Measurements from ENCODE around the gene NVL.
"Not testable (repeated sequence)": the region's sequence is repeated elsewhere in the genome, so short reads cannot be mapped to it uniquely, and the experiment has no call there.

Gene NVL

GRCh38 chr1:224352436-224353085, 22.6 kb upstream of the NVL start:
- ATAC-seq (replicated peaks); DNase-seq; H3K27me3 Mint-ChIP-seq; H3K4me1 Mint-ChIP-seq (ENCODE audit: low read depth in 2 of 2); H3K9me3 Mint-ChIP-seq; H3K27ac Mint-ChIP-seq; H3K4me3 Mint-ChIP-seq; H3K36me3 Mint-ChIP-seq (ENCODE audit: insufficient read depth): not testable (repeated sequence)

GRCh38 chr1:224349716-224350115, 19.7 kb upstream of the NVL start:
- not testable (repeated sequence) for H3K4me3 Mint-ChIP-seq; H3K36me3 Mint-ChIP-seq (ENCODE audit: insufficient read depth); DNase-seq; H3K9me3 Mint-ChIP-seq; H3K27ac Mint-ChIP-seq; H3K27me3 Mint-ChIP-seq; ATAC-seq (replicated peaks); H3K4me1 Mint-ChIP-seq (ENCODE audit: low read depth in 2 of 2)

GRCh38 chr1:224348137-224348536, 18.2 kb upstream of the NVL start:
- Mint-ChIP-seq H3K9me3 (no peaks in the 10 kb centered on the region), H3K4me3 (no peak overlapping the region), H3K36me3 (ENCODE audit: insufficient read depth) (peaks cover 7% of the 10 kb centered on the region), H3K27ac (no peak overlapping the region), H3K27me3 (no peaks in the 10 kb centered on the region), H3K4me1 (ENCODE audit: low read depth in 2 of 2) (no peaks in the 10 kb centered on the region)
- ATAC-seq (replicated peaks) (no peak), DNase-seq (no peak)

- no peak overlapping the region for H3K4me3 Mint-ChIP-seq
- no peaks in the 10 kb centered on the region for H3K9me3 Mint-ChIP-seq
- H3K27me3 Mint-ChIP-seq: no peaks in the 10 kb centered on the region
- ATAC-seq (replicated peaks) (no peak), DNase-seq (no peak)
- peaks cover 7% of the 10 kb centered on the region for H3K36me3 Mint-ChIP-seq (ENCODE audit: insufficient read depth)
- H3K27ac Mint-ChIP-seq: no peak overlapping the region
- H3K4me1 Mint-ChIP-seq (ENCODE audit: low read depth in 2 of 2): peaks cover 4% of the 10 kb centered on the region in 2 donors
Measured at GRCh38 chr1:224343679-224344078, 13.7 kb upstream of the NVL start.

- peak; percentile 78 for ATAC-seq (replicated peaks)
- peak overlapping the region; percentile 66 to 72 for H3K4me3 Mint-ChIP-seq
- peak overlapping the region in 1 of 2 donors; percentile 28 for H3K27ac Mint-ChIP-seq
- H3K36me3 Mint-ChIP-seq (ENCODE audit: insufficient read depth); H3K9me3 Mint-ChIP-seq; H3K27me3 Mint-ChIP-seq; H3K4me1 Mint-ChIP-seq (ENCODE audit: low read depth in 2 of 2): not testable (repeated sequence)
- DNase-seq: peak in 2 of 3 experiments; percentile 9 to 16
Measured at GRCh38 chr1:224340453-224341384, 10.7 kb upstream of the NVL start.

GRCh38 chr1:224339442-224340033, 9.6 kb upstream of the NVL start:
- peaks cover 4% of the 10 kb centered on the region for H3K36me3 Mint-ChIP-seq (ENCODE audit: insufficient read depth)
- H3K9me3 Mint-ChIP-seq: no peaks in the 10 kb centered on the region
- H3K4me1 Mint-ChIP-seq (ENCODE audit: low read depth in 2 of 2): peaks cover 4% of the 10 kb centered on the region in 2 donors
- no peak overlapping the region for H3K27ac Mint-ChIP-seq
- H3K27me3 Mint-ChIP-seq: no peaks in the 10 kb centered on the region
- no peak overlapping the region for H3K4me3 Mint-ChIP-seq
- DNase-seq (no peak), ATAC-seq (replicated peaks) (no peak)

GRCh38 chr1:224338150-224338838, 8.3 kb upstream of the NVL start:
- Mint-ChIP-seq H3K27ac (no peak overlapping the region), H3K4me3 (no peak overlapping the region), H3K36me3 (ENCODE audit: insufficient read depth) (peaks cover 1% of the 10 kb centered on the region), H3K9me3 (no peaks in the 10 kb centered on the region), H3K27me3 (no peaks in the 10 kb centered on the region), H3K4me1 (ENCODE audit: low read depth in 2 of 2) (peaks cover 4 to 7% of the 10 kb centered on the region in 2 donors)
- ATAC-seq (replicated peaks): no peak
- DNase-seq: no peak

DNA sequence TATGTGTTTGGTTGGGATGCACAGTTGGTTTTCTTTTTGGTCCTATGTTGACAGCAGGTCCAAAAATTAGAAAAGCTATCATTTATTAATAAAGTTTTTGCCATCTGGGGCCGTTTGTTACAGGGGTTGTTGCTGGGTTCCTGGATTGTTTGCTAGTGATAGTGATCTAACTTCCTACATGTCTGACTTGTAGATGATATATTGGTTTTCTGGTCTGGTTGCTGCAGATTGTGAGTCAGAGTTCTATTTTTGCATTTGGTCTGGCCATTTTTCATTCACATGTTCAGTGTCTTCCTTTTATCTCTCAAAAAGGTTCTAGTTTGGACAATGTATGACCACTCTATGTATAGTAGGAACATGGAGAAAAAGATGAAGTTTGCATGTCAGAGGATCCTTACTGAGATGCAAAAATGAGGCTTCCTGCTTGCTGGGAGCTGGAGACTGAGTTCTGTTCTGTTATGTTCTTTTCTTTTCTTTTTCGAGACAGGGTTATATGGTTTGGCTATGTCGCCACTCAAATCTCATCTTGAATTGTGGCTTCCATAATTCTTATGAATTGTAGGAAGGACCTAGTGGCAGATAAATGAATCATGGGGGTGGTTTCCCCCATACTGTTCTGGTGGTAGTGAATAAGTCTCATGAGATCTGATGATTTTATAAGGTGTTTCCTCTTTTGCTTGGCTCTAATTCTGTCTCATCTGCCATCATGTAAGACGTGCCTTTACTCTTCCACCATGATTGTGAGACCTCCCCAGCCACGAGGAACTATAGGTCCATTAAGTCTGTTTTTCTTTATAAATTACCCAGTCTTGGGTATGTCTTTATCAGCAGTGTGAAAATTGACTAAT, 4.2 kb upstream of the NVL start:
- H3K27ac Mint-ChIP-seq: peak overlapping the region in 1 of 2 donors; percentile 44
- H3K4me1 Mint-ChIP-seq (ENCODE audit: low read depth in 2 of 2): peaks cover 12 to 21% of the 10 kb centered on the region in 2 donors
- no peaks in the 10 kb centered on the region for H3K9me3 Mint-ChIP-seq
- H3K4me3 Mint-ChIP-seq: no peak overlapping the region
- DNase-seq (no peak), ATAC-seq (replicated peaks) (no peak)
- peaks cover 18% of the 10 kb centered on the region for H3K36me3 Mint-ChIP-seq (ENCODE audit: insufficient read depth)
- no peaks in the 10 kb centered on the region for H3K27me3 Mint-ChIP-seq

DNA sequence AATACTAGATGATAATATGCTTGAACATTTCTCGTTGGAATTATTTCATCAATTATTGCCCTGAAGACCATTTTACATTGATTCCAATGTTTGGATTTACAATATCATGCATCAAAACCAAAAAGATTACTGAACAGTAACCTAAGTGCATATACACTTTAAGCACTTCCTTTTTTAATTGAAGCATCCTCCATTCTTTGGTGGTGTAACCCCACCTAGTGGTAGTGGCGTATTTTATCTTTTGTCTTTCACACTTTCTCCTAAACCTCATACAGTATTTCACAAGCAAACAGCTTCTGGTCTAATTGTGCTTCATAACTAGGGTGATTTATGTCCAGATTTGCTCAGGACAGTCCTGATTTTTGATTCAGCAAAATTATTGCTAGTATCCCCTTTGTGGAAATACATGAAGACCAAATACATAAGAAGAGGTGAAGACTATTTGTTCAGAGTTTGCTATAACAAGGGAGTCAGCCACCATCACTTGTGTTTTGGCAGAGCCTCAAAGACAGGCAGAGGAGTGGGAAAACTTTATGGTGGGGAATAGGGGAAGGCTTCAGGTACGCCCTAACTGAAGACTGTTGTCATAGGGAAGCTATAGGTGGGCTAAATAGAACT, 3.4 kb upstream of the NVL start:
- ATAC-seq (replicated peaks) (peak; percentile 42), DNase-seq (peak; percentile 18 to 32 (median 22))
- peak overlapping the region in 1 of 2 donors; percentile 44 for H3K27ac Mint-ChIP-seq
- no peak overlapping the region for H3K4me3 Mint-ChIP-seq
- peaks cover 19 to 24% of the 10 kb centered on the region in 2 donors for H3K4me1 Mint-ChIP-seq (ENCODE audit: low read depth in 2 of 2)
- H3K36me3 Mint-ChIP-seq (ENCODE audit: insufficient read depth): peaks cover 18% of the 10 kb centered on the region
- no peaks in the 10 kb centered on the region for H3K9me3 Mint-ChIP-seq
- no peaks in the 10 kb centered on the region for H3K27me3 Mint-ChIP-seq

GRCh38 chr1:224331824-224332223, 1.9 kb upstream of the NVL start:
- Mint-ChIP-seq H3K9me3 (no peaks in the 10 kb centered on the region), H3K4me1 (ENCODE audit: low read depth in 2 of 2) (peaks cover 30% of the 10 kb centered on the region in 2 donors), H3K27me3 (no peaks in the 10 kb centered on the region), H3K4me3 (peak overlapping the region in 1 of 2 donors; percentile 22), H3K36me3 (ENCODE audit: insufficient read depth) (peaks cover 18% of the 10 kb centered on the region), H3K27ac (peak overlapping the region; percentile 44)
- DNase-seq: no peak
- ATAC-seq (replicated peaks): no peak

- no peaks in the 10 kb centered on the region for H3K9me3 Mint-ChIP-seq
- DNase-seq: no peak
- H3K27ac Mint-ChIP-seq: peak overlapping the region; percentile 44 to 95
- H3K4me1 Mint-ChIP-seq (ENCODE audit: low read depth in 2 of 2): peaks cover 30% of the 10 kb centered on the region in 2 donors
- peaks cover 18% of the 10 kb centered on the region for H3K36me3 Mint-ChIP-seq (ENCODE audit: insufficient read depth)
- peak overlapping the region in 1 of 2 donors; percentile 22 for H3K4me3 Mint-ChIP-seq
- ATAC-seq (replicated peaks): no peak
- no peaks in the 10 kb centered on the region for H3K27me3 Mint-ChIP-seq
Measured at GRCh38 chr1:224331326-224331725, 1.4 kb upstream of the NVL start.

DNA sequence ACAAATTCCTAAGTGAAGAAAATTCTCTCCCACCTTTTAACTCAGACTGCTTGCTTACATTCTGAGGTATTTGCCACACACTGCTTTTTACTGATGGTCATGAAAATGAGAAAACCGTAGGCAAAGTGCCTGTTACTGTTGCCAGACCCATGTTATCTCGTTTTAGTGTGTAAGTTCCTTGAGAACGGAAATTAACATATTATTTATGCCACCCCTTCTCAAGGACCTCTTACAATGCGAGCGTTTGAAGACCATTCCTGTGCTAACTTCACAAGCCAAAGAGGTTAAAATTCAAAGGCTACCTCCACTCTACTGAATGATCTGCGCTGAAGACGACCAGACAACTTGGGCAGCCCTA, 509 bp downstream of the NVL start:
- H3K27ac Mint-ChIP-seq: peak overlapping the region; percentile 95 to 98
- no peak for ATAC-seq (replicated peaks)
- no peaks in the 10 kb centered on the region for H3K9me3 Mint-ChIP-seq
- H3K36me3 Mint-ChIP-seq (ENCODE audit: insufficient read depth): peaks cover 22% of the 10 kb centered on the region
- peak overlapping the region; percentile 91 to 96 for H3K4me3 Mint-ChIP-seq
- no peaks in the 10 kb centered on the region for H3K27me3 Mint-ChIP-seq
- peaks cover 30% of the 10 kb centered on the region in 2 donors for H3K4me1 Mint-ChIP-seq (ENCODE audit: low read depth in 2 of 2)
- DNase-seq: no peak

All from effector memory CD8-positive, alpha-beta T cell (primary cell).